ENCODE measurements around the gene ZNF366.

The ZNF366 gene

DNA sequence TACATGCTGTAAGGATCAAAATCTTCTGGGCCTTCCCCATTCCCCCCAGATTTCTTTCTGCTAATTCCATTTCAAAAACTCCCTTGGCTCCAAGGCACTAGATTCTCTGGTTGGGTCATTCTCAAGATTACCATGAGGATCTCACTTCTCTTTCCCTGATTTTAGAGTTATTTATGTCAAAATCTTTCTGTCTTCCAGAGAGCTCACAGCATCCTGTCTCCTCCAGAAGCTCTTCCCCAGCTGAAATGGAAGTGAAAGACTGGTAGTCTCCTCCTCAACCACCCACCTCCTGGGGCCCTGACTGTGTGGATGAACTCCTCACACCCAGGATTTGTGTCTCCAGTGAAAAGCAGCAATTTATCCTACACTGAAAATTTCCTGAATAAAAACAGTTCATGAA is 11.9 kb upstream of the ZNF366 start:
- no peak for FAIRE-seq

GRCh38 chr5:72518001-72518683 is 10.9 kb upstream of the ZNF366 start:
- FAIRE-seq = no peak

GRCh38 chr5:72516916-72517315 is 9.7 kb upstream of the ZNF366 start:
- no peak for FAIRE-seq

- no peak for FAIRE-seq
Observed at GRCh38 chr5:72515211-72515610, 8.0 kb upstream of the ZNF366 start.

DNA sequence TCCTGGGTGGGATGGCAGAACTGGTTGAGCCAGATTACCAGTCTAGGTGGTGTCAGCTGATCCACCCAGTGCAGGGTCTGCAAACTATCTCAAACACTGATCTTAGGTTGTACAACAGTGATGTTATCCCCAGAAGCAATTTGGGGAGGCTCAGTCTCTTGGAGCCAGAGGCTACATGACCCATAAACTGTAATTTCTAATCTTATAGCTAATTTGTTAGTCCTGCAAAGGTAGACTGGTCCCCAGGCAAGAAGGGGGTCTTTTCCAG is 5.3 kb upstream of the ZNF366 start:
- FAIRE-seq = no peak

DNA sequence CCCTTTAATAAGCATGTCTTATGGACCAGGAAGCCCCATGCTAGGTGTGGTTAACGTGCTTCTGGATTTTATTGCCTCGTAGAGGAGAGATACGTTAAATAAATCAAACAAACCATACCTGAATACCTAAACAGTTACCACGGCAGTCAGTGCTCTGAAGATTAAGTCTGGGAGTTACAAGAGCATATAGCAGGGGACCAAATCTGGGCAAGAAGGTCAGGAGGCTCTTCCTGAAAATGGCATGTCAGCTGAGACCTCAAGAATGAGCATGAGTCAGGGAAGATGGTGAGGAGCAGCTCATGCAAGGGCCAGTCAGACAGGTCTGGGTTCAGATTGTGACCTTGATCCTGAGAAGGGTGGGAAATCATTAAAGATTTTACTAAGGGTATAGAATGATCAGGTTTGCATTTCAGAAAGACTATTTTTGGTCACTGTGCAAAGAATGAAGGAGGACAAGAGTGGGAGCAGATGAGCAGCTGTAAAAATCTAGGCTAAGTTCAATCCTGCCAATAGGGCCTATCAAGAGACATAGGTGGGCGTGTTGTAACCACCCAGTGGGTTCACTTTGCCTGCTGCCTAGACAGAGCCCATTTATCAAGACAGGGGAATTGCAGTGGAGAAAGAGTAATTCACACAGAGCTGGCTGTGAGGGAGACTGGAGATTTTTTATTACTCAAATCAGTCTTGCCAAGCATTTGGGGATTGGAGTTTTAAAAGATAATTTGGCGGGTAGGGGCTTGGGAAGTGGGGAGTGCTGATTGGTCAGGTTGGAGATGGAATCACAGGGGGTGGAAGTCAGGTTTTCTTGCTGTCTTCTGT is 4.8 kb upstream of the ZNF366 start:
- no peak for FAIRE-seq

- FAIRE-seq = no peak
Observed at GRCh38 chr5:72511366-72511765, 4.2 kb upstream of the ZNF366 start.

DNA sequence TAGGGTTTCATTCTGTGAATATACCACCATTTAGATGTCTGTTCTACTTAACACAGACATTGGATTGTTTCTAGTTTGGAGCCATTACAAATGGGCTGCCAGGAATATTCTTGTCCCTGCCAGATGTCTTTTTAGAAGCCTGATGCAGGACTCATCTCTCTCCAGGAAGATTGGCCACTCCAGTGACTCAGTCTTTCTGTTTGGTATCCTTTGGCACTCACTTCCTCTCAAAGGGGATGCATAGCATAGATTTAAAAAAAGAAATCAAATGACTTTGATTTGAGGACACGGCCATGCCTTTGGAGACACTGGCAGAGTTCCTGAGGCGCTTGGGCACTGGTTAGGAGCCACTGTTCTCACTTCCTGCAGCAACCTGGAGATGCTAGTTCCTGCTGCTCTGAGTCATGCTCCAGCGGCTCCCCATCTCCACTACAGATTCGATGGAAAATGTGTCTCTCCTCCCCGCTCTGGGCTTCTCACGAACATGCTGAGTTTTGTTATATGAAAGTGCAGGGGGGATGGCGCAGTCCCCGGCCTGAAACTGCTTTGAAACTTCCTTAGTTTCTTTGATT is 3.5 kb upstream of the ZNF366 start:
- FAIRE-seq = no peak

- FAIRE-seq = no peak
Observed at GRCh38 chr5:72509401-72509800, 2.2 kb upstream of the ZNF366 start.

- no peak for FAIRE-seq
Observed at GRCh38 chr5:72508241-72509170, 1.3 kb upstream of the ZNF366 start.

DNA sequence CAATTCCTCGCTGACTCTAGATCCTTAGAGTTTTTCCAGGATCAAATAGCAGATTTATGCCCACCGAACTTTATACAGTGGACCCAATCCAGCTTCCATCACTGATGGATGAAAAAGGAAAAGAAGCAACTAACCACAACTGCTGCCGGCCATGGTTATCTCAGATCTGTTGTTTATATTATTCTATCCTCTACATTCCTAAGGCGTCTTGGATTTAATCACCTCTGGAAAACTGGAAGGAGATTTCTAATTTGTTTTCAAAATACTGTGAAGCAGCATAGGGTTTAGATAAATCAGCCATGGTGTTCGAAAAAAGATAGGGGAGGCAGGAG is 663 bp upstream of the ZNF366 start:
- no peak for FAIRE-seq

DNA sequence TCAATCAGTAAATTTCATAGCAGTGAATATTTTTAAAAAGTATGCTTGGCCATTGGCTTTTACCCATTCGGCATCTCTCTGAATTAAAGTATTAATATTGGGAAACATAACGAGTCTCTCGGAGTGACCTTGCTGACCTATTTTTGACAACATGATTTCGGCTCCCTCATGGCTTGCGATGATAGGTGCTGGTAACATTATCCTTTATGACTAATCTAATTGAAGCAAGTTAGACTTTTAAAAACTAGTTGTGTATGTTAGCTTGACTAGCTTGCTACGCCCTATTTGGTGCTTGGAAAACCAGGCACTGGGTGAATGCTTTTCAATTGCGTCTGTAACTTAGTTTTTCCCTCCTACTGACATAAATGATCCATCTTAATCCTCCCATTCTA is 1.1 kb downstream of the ZNF366 start:
- FAIRE-seq = no peak

DNA sequence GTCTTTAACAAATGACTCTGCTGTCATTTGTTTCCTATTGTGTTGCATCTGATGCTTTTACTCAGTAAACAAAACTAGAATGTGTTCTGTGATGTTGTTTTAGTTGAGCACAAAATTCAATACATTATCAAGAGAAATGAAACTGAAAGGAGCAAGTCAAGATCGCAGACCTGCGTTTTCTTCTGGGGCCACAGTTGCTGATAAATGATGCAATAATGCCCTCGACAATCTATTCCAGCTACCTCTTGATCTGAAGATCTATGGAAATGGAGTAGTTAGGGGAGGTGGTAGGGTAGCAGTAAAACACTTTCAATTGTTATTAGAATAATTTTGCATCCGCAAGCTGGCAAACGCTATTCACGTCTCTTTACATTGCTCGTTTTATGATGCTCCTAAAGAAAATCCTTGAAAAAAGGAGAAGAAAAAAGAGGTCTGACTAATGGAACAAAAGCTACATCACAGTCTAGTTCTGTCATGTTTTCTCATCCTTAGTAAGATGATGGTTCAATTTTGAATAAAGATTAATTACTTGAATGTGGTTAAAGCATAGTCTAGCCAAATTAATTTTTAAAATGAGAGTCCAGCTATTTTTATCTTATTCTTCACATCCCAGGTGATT is 1.6 kb downstream of the ZNF366 start:
- FAIRE-seq = no peak

GRCh38 chr5:72505016-72505415 is 2.2 kb downstream of the ZNF366 start:
- FAIRE-seq = no peak

DNA sequence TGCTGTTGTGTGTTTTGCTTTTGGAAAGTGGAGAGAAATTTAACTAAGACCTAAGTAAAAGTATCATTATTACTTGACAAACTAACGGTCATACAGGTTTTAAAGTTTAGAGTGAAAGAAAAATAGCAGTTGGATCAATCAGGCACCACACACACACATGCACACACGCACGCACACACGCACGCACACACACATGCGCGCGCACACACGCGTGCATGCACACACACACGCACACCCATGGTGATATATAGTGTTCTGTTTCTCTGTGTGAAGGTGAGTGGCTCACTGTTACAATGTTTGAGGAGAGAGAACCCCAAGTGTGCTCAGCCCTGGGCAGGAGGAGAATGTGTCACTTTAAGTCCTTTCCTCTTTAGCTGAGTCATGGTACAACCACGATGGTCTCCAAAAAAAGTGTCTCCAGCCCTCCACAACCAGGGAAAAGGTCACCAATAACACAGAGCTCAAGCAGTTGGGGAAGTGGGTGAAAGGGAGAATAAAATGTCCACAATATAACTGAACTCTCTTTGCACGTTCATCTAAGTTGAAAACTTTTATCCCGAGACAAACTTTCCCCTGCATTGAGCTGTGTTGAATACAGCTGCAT is 3.2 kb downstream of the ZNF366 start:
- FAIRE-seq = no peak

DNA sequence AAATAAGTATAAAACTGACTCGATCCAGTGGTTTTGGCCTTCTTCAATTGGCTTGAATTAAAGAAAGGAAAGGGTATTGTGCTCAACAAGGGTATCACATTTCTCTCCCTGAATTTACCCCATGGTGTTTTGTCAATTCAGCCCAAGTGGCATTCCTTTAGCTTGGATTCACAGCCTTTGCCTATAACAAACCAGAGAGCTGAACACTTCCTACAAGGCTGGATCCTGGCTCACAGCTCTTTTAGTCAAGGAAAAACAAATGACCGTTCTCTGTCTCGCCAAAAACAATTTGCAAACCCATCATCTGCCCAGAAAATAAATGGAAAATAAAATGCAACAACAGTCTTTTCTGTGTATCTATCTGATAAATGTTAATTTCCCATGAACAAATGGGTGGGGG is 5.7 kb downstream of the ZNF366 start:
- FAIRE-seq = no peak

- FAIRE-seq = no peak
Observed at GRCh38 chr5:72499730-72500129, 7.5 kb downstream of the ZNF366 start.

DNA sequence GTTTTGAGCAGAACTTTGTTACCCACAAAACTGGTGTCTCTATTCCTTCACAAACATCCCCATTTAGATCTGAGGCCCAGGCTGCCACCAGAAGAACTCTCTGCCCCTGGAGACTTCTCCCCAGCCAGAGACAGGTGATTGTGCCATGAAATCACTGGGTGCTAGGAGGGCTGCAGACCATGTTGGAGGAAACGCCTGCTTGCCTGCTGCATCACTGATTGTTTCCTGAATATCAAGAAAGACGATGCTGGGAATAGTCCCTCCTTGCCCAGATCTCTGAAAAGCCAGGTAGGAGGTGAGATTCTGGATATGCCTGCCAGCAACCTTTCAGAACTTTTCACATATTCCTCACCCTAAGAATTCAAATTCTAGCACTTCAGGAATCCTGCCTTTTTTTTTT is 8.1 kb downstream of the ZNF366 start:
- no peak for FAIRE-seq

DNA sequence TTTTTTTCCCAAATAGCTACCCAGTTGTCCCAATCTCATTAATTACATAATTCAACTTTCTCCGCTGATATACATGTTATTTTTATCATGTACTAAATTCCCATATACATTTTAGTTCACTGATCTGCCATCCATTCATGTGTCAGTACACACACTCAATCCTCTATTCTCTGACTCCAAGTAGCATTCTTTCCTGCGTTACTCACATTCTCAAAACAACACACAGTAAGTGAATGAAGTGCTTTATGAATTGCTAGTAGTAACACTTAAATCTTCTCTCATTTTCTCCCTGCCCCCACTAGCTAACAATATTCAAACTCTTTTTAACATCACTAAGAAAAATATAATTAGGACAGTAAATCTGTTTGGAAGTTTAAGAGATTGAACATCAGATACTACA is 8.9 kb downstream of the ZNF366 start:
- no peak for FAIRE-seq

- FAIRE-seq = no peak
Observed at GRCh38 chr5:72497823-72498222, 9.4 kb downstream of the ZNF366 start.

DNA sequence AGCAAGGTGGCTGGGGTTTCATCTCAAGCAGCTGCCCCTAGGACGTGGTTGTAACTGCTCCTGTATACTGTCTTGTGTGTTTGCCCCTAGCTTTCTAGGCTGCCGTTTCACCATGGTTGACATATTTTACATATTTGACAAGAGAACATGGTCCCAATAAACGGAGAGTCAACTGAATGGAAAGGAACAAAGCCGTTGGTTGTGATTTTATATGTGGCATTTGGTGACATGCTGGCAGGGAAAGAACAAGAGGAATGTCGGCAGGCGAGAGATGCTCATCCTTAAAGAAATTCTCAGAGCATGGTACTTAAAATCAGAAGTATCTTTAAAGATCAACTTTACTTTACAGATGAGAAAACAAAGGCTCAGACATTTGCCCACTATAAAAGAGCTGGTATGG is 11.8 kb downstream of the ZNF366 start:
- FAIRE-seq = no peak

DNA sequence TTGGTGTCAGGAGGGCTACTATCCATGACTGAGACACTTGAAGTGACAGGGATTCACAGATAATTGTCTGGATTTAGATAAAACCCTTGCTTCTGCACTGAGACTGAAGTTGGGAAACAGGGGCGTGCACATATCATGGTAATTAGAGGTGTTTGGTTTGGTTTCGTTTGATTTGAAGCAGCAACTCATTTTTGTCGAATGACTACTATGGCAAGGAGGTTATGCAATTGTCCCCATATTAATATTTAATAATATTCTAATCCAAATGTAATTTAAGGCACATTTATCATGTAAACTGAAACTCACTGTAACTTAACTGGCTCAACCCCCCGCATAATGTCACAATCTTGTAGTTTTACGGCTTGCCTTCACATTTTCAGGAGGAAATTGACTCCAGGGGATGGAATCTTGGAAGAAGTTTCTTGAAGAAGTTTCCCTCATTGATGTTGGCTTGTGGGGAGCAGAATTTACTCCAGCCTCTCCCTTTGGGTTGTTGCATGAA is 12.5 kb downstream of the ZNF366 start:
- FAIRE-seq = no peak

DNA sequence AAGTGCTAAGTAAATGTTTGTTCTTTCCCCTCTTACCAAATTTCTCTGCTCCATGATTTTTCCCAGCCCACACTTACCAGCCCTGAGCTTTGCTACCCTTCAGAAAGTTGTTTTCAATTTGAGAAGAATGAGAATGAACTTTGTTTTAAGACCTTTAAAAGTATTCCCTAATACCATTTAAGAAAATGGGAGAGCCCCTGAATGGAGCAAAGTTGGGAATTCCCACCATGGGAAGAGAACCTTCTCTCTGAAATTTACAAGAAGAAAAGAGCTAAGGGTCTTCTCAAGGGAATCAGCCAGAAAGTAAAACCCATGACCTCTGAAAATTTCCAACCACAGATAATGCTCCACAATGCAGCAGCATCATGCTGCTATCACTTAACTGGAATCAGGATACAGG is 17.7 kb downstream of the ZNF366 start:
- FAIRE-seq = no peak

All from islet of Langerhans (tissue), 1 donor.